HepG2 (cell line): ENCODE data around the gene USF1. TPM values are rescaled to one million over a fixed set of nuclear protein-coding genes. Genes with fewer than 3 reads are reported as not detected.
A peak's percentile ranks its signal among the peaks of the same experiment; 100 is the strongest.

Experiments
- ATF5 ChIP-seq: sonication (generic); formaldehyde crosslinking; IDR thresholded peaks from 2 replicates; pipeline ENCODE4 v1.4.0; 2020; ENCODE audit warnings: mild to moderate bottlenecking, low read depth, missing genetic modification reagents
- CBFB ChIP-seq: sonication (generic); formaldehyde crosslinking; IDR thresholded peaks from 2 replicates; pipeline ENCODE4 v1.4.0; 2020; ENCODE audit warnings: missing genetic modification reagents
- CSRNP2 ChIP-seq: sonication (generic); formaldehyde crosslinking; conservative IDR thresholded peaks from 2 replicates; pipeline ENCODE4 v1.8.0; 2022; ENCODE audit warnings: low read depth, missing genetic modification reagents
- DMAP1 ChIP-seq: IDR thresholded peaks from 2 replicates; pipeline ENCODE4 v1.6.1; 2016
- DPF2 ChIP-seq: sonication (generic); formaldehyde crosslinking; IDR thresholded peaks from 2 replicates; pipeline ENCODE4 v1.4.0; 2020; ENCODE audit warnings: mild to moderate bottlenecking, low read depth, missing genetic modification reagents, borderline replicate concordance
- EZH2 ChIP-seq: conservative IDR thresholded peaks from 2 replicates; pipeline ENCODE4 v1.6.1; 2012; ENCODE audit warnings: mild to moderate bottlenecking, low read depth, low read length, moderate library complexity
- FOSL1 ChIP-seq: sonication (generic); formaldehyde crosslinking; IDR thresholded peaks from 2 replicates; pipeline ENCODE4 v1.9.0; 2021; ENCODE audit warnings: missing genetic modification reagents, borderline replicate concordance
- FOXO1 ChIP-seq: sonication (generic); formaldehyde crosslinking; IDR thresholded peaks from 2 replicates; pipeline ENCODE4 v1.4.0; 2020; ENCODE audit warnings: missing genetic modification reagents
- ISX ChIP-seq: sonication (generic); formaldehyde crosslinking; conservative IDR thresholded peaks from 2 replicates; pipeline ENCODE4 v1.5.0; 2020; ENCODE audit warnings: missing genetic modification reagents
- JUND ChIP-seq: sonication (generic); formaldehyde crosslinking; IDR thresholded peaks from 2 replicates; pipeline ENCODE4 v1.8.0; 2022; ENCODE audit warnings: mild to moderate bottlenecking, missing genetic modification reagents
- NCOA2 ChIP-seq: sonication (generic); formaldehyde crosslinking; IDR thresholded peaks from 2 replicates; pipeline ENCODE4 v1.8.0; 2022; ENCODE audit warnings: inconsistent platforms
- NR3C1 ChIP-seq: sonication (generic); formaldehyde crosslinking; IDR thresholded peaks from 2 replicates; pipeline ENCODE4 v1.4.0; 2020; ENCODE audit warnings: missing genetic modification reagents
- PRPF4 ChIP-seq: fragments of 200-400 bp; formaldehyde crosslinking; IDR thresholded peaks from 2 replicates; pipeline ENCODE4 v1.6.1; 2016; ENCODE audit warnings: low read length, low read depth; ENCODE audit not compliant: poor library complexity, severe bottlenecking
- RBM39 ChIP-seq: fragments of 200-400 bp; formaldehyde crosslinking; IDR thresholded peaks from one replicate; pipeline ENCODE4 v1.6.1; 2018; ENCODE audit warnings: antibody characterized with exemption, mild to moderate bottlenecking, low read depth, low read length; ENCODE audit not compliant: poor library complexity, severe bottlenecking
- REXO4 ChIP-seq: sonication (generic); formaldehyde crosslinking; IDR thresholded peaks from 2 replicates; pipeline ENCODE4 v1.8.0; 2022; ENCODE audit warnings: missing genetic modification reagents, mild to moderate bottlenecking, borderline replicate concordance
- SAFB2 ChIP-seq: sonication (generic); formaldehyde crosslinking; IDR thresholded peaks from 2 replicates; pipeline ENCODE4 v1.5.1; 2020; ENCODE audit warnings: missing genetic modification reagents, low read depth, mild to moderate bottlenecking, borderline replicate concordance
- SNAI1 ChIP-seq: sonication (generic); formaldehyde crosslinking; IDR thresholded peaks from 2 replicates; pipeline ENCODE4 v1.5.0; 2020; ENCODE audit warnings: mild to moderate bottlenecking, missing genetic modification reagents, borderline replicate concordance
- STAT5B ChIP-seq: sonication (generic); formaldehyde crosslinking; IDR thresholded peaks from 2 replicates; pipeline ENCODE4 v1.4.0; 2020; ENCODE audit warnings: missing genetic modification reagents
- TBX2 ChIP-seq: sonication (generic); formaldehyde crosslinking; IDR thresholded peaks from 2 replicates; pipeline ENCODE4 v1.5.0; 2020; ENCODE audit warnings: missing genetic modification reagents, mild to moderate bottlenecking, borderline replicate concordance
- TFE3 ChIP-seq: IDR thresholded peaks from 2 replicates; pipeline ENCODE4 v1.6.1; 2016
- ZKSCAN1 ChIP-seq: fragments of 150-350 bp; IDR thresholded peaks from 2 replicates; pipeline ENCODE4 v1.6.1; 2014; ENCODE audit warnings: low read length
- ZKSCAN8 ChIP-seq: IDR thresholded peaks from 2 replicates; pipeline ENCODE4 v1.6.1; 2016; ENCODE audit warnings: borderline replicate concordance, missing genetic modification reagents, missing compliant biosample characterization
- ZNF331 ChIP-seq: sonication (generic); formaldehyde crosslinking; IDR thresholded peaks from 2 replicates; pipeline ENCODE4 v1.4.0; 2020; ENCODE audit warnings: missing genetic modification reagents
- ZNF441 ChIP-seq: sonication (generic); formaldehyde crosslinking; IDR thresholded peaks from 2 replicates; pipeline ENCODE4 v1.7.0; 2021; ENCODE audit warnings: missing genetic modification reagents, borderline replicate concordance
- ZNF451 ChIP-seq: sonication (generic); formaldehyde crosslinking; IDR thresholded peaks from 2 replicates; pipeline ENCODE4 v1.5.0; 2020; ENCODE audit warnings: mild to moderate bottlenecking, missing genetic modification reagents
- ZNF550 ChIP-seq: sonication (generic); formaldehyde crosslinking; IDR thresholded peaks from 2 replicates; pipeline ENCODE4 v1.4.0; 2020; ENCODE audit warnings: mild to moderate bottlenecking, missing genetic modification reagents, borderline replicate concordance
- ZNF562 ChIP-seq: sonication (generic); formaldehyde crosslinking; IDR thresholded peaks from 2 replicates; pipeline ENCODE4 v1.8.0; 2022; ENCODE audit warnings: missing genetic modification reagents, borderline replicate concordance
- ZNF607 ChIP-seq: sonication (generic); formaldehyde crosslinking; IDR thresholded peaks from 2 replicates; pipeline ENCODE4 v1.5.1; 2020; ENCODE audit warnings: missing genetic modification reagents, mild to moderate bottlenecking, borderline replicate concordance
- ZNF672 ChIP-seq: sonication (generic); formaldehyde crosslinking; IDR thresholded peaks from 2 replicates; pipeline ENCODE4 v1.8.1; 2022; ENCODE audit warnings: missing genetic modification reagents
- ZNF768 ChIP-seq: sonication (generic); formaldehyde crosslinking; IDR thresholded peaks from 2 replicates; pipeline ENCODE4 v1.4.0; 2020; ENCODE audit warnings: missing genetic modification reagents
- polyA plus RNA-seq, 8 experiments: library from polyadenylated mRNA; depleted of rRNA in 3 of 8; stranded (reverse) in 7 of 8; unstranded in 1 of 8; fragments of >200 nt; fragmentation: Illumina TruSeq in 4 of 8; extraction: Trizol in 4 of 8; gene quantifications; 2 replicates each; pipeline versions ENCODE4 v1.2.1 to v1.2.3, GENCODE V29; 2011 to 2016; ENCODE audit warnings: low read depth in 4 of 8, missing spikeins in 1 of 8, mixed read lengths in 1 of 8; ENCODE audit not compliant: insufficient read depth in 1 of 8
- total RNA-seq, 5 experiments: library from RNA; depleted of rRNA; stranded (reverse); fragments of >200 nt; fragmentation: Illumina TruSeq; extraction: Trizol; gene quantifications; 2 replicates each; pipeline ENCODE4 v1.2.3, GENCODE V29; 2016; ENCODE audit warnings: low read depth in 1 of 5

USF1 gene
- total and polyA plus RNA-seq, 2 of the 13 experiments (the other 11 are each of a cell fraction or from before 2014, with no cell fraction given): 26.9 to 39.4 TPM

GRCh38 chr1:161020509-161021164, 25.1 kb downstream of the USF1 start, which contains the start of gene F11R (continued):
- TF ChIP-seq CSRNP2 (no peak), ZKSCAN1 (no peak), NR3C1 (no peak), SNAI1 (peak; percentile 70; the same call in 1 of the 2 replicates), PRPF4 (peak; percentile 55), FOSL1 (CRISPR knock-in tag) (no peak), ZNF562 (no peak), ZNF672 (CRISPR knock-in tag) (no peak), ZNF607 (CRISPR knock-in tag) (no peak), ZKSCAN8 (no peak), ZNF768 (no peak), REXO4 (no peak), FOXO1 (CRISPR knock-in tag) (no peak; the same call in 1 of the 2 replicates), NCOA2 (CRISPR knock-in tag) (no peak), CBFB (CRISPR knock-in tag) (peak; percentile 54; the same call in 1 of the 2 replicates), ISX (no peak), EZH2 (no peak), DPF2 (CRISPR knock-in tag) (no peak), ZNF331 (CRISPR knock-in tag) (no peak; the same call in 1 of the 2 replicates), TBX2 (CRISPR knock-in tag) (peak; percentile 56; the same call in 1 of the 2 replicates), ZNF550 (no peak), RBM39 (peak; percentile 42), DMAP1 (0 out of 2 replicates have a peak, but pooled peaks have one; percentile 18), SAFB2 (CRISPR knock-in tag) (no peak), TFE3 (CRISPR knock-in tag) (no peak), JUND (CRISPR knock-in tag) (no peak), ZNF441 (no peak; the same call in 1 of the 2 replicates), ATF5 (CRISPR knock-in tag) (no peak), STAT5B (CRISPR knock-in tag) (no peak), ZNF451 (CRISPR knock-in tag) (no peak)
